HUES6 (cell line): ENCODE data around the gene KIAA1958.

ENCODE experiments used
- H3K27ac ChIP-seq: 2 replicates; pipeline ENCODE4 v1.7.0; 2013; ENCODE audit warnings: low read depth, mild to moderate bottlenecking, low read length, inconsistent platforms
- H3K27me3 ChIP-seq: 2 replicates; pipeline ENCODE4 v1.6.1; 2013; ENCODE audit warnings: low read length; ENCODE audit not compliant: control insufficient read depth, insufficient read depth
- H3K36me3 ChIP-seq: 2 replicates; pipeline ENCODE4 v1.6.1; 2013; ENCODE audit warnings: low read length; ENCODE audit not compliant: control insufficient read depth, insufficient read depth
- H3K4me1 ChIP-seq: 2 replicates; pipeline ENCODE4 v1.6.1; 2013; ENCODE audit warnings: low read length; ENCODE audit not compliant: control insufficient read depth, insufficient read depth
- H3K4me3 ChIP-seq: 2 replicates; pipeline ENCODE4 v1.5.1; 2013; ENCODE audit warnings: low read depth, low read length
- H3K9ac ChIP-seq: one replicate; pipeline ENCODE4 v1.6.1; 2013; ENCODE audit warnings: mild to moderate bottlenecking, low read length
- H3K9me3 ChIP-seq: 2 replicates; pipeline ENCODE4 v1.6.1; 2013; ENCODE audit warnings: low read depth, low read length; ENCODE audit not compliant: control insufficient read depth, insufficient read depth

Gene KIAA1958

GRCh38 chr9:112604790-112605189 lies 118.2 kb downstream of the KIAA1958 start:
- H3K27ac ChIP-seq = no peak overlapping the region
- H3K36me3 ChIP-seq = no peaks in the 10 kb centered on the region
- no peaks in the 10 kb centered on the region for H3K4me1 ChIP-seq
- no peak overlapping the region for H3K9ac ChIP-seq
- H3K4me3 ChIP-seq = no peak overlapping the region
- no peaks in the 10 kb centered on the region for H3K9me3 ChIP-seq
- H3K27me3 ChIP-seq = no peaks in the 10 kb centered on the region

GRCh38 chr9:112605518-112605917 lies 118.9 kb downstream of the KIAA1958 start:
- Histone ChIP-seq H3K36me3 (no peaks in the 10 kb centered on the region), H3K9me3 (no peaks in the 10 kb centered on the region), H3K27ac (no peak overlapping the region), H3K27me3 (no peaks in the 10 kb centered on the region), H3K4me3 (no peak overlapping the region), H3K9ac (no peak overlapping the region), H3K4me1 (no peaks in the 10 kb centered on the region)

DNA sequence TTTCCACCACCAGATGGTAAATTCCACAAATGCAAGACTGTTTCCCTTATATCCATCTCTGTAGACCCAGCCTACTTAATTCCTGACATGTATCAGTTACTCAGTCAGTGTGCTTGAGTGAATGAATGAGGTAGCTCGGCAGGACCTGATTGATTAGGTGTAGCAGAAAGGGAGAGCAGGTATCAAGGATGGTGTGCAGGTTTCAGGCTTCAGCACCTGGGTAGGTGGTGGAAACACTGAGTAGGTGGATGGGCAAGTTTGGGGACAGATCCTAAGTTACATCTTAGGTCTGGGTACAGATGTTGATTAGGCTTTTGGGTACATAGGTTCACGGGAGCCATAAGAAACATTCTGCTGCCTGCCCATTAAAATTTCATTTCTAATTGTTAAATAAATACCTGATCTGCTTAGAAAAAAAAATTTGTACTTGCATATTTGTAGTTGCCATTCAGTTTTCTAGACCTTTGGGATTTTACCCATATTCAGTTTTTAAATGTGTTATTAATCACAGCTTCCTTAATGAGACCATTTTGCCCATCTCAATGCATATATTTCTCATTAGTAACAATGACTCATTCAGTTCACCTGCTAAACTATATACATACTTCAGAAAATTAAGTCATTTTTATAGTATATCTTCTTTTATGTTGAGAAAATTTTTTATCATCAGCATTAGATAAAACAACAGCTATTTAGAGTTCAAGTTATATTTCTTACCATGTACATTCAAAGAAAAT lies 119.5 kb downstream of the KIAA1958 start:
- no peaks in the 10 kb centered on the region for H3K9me3 ChIP-seq
- no peak overlapping the region for H3K9ac ChIP-seq

GRCh38 chr9:112608851-112609250 lies 122.2 kb downstream of the KIAA1958 start:
- H3K4me3 ChIP-seq = no peak overlapping the region
- no peaks in the 10 kb centered on the region for H3K36me3 ChIP-seq
- H3K9ac ChIP-seq = no peak overlapping the region
- H3K4me1 ChIP-seq = no peaks in the 10 kb centered on the region
- no peaks in the 10 kb centered on the region for H3K9me3 ChIP-seq
- H3K27ac ChIP-seq = no peak overlapping the region
- no peaks in the 10 kb centered on the region for H3K27me3 ChIP-seq

More for the DNA sequence above, 119.5 kb downstream of the KIAA1958 start:
- Histone ChIP-seq H3K4me3 (no peak overlapping the region), H3K27me3 (no peaks in the 10 kb centered on the region), H3K27ac (no peak overlapping the region), H3K36me3 (no peaks in the 10 kb centered on the region), H3K4me1 (no peaks in the 10 kb centered on the region)

- Histone ChIP-seq H3K27ac (no peak overlapping the region), H3K4me1 (peaks cover 15% of the 10 kb centered on the region), H3K36me3 (peaks cover 11% of the 10 kb centered on the region), H3K4me3 (no peak overlapping the region), H3K9ac (no peak overlapping the region), H3K27me3 (no peaks in the 10 kb centered on the region), H3K9me3 (no peaks in the 10 kb centered on the region)
Measured at GRCh38 chr9:112615584-112616266, 129.1 kb downstream of the KIAA1958 start.

DNA sequence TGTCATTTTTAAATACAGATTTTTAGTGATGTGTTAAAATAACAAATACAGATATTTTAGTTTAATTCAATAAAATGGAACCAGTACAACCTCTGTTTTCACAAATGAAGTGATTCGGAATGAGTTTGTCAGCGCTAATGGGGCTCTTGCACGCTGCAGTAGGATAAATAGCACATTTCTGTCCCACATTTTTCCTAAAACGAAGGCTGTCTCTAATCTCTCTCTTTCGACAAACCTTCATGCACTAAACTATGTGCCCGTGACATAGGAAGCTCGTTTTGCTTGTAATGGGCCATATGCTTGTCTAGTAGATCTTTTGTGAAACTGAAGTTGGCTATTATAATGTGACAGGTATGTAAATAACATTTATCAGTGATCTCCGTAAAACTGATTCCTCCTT lies 130.7 kb downstream of the KIAA1958 start:
- Histone ChIP-seq H3K9ac (no peak overlapping the region), H3K36me3 (peaks cover 11% of the 10 kb centered on the region), H3K4me1 (peaks cover 15% of the 10 kb centered on the region), H3K27me3 (no peaks in the 10 kb centered on the region), H3K27ac (no peak overlapping the region), H3K4me3 (no peak overlapping the region), H3K9me3 (no peaks in the 10 kb centered on the region)

- no peak overlapping the region for H3K9ac ChIP-seq
- no peaks in the 10 kb centered on the region for H3K27me3 ChIP-seq
- H3K36me3 ChIP-seq = peaks cover 11% of the 10 kb centered on the region
- no peaks in the 10 kb centered on the region for H3K9me3 ChIP-seq
- H3K4me3 ChIP-seq = no peak overlapping the region
- no peak overlapping the region for H3K27ac ChIP-seq
- H3K4me1 ChIP-seq = peaks cover 15% of the 10 kb centered on the region
Measured at GRCh38 chr9:112618385-112619009, 131.9 kb downstream of the KIAA1958 start.

- H3K27ac ChIP-seq = no peak overlapping the region
- H3K27me3 ChIP-seq = no peaks in the 10 kb centered on the region
- H3K4me1 ChIP-seq = peaks cover 15% of the 10 kb centered on the region
- no peak overlapping the region for H3K4me3 ChIP-seq
- no peak overlapping the region for H3K9ac ChIP-seq
- H3K36me3 ChIP-seq = peaks cover 11% of the 10 kb centered on the region
- no peaks in the 10 kb centered on the region for H3K9me3 ChIP-seq
Measured at GRCh38 chr9:112620388-112620787, 133.8 kb downstream of the KIAA1958 start.

DNA sequence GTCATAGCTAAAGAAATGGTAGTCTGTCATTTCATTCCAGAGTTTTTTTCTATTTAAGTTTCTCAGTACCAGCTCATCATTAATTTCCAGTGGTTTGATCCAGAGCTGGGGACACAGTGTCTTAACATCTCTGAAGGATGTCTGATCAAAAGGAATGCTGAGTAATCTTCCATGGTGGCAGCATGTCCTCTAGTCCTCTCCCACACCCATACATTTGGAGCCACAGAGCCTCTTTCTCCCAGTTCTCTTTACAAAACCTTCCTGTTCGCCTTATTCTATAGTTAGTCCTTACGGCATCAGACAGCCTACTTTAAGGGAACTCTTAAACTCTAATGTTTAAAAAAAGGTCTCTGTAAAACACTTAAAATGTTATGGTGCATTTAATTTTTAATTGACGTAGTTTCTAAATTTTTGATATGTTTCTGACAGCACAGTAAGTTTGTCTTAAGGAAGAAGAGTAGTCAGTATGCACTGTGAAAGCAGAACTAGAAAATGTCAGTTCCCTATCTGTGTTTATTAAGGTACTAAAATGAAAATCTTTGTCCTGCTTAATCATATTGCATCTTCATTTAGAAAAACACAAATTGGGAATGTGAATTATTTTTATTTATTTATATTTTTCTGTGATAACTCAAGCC lies 134.5 kb downstream of the KIAA1958 start:
- Histone ChIP-seq H3K4me3 (no peak overlapping the region), H3K4me1 (peaks cover 15% of the 10 kb centered on the region), H3K27ac (no peak overlapping the region), H3K9me3 (no peaks in the 10 kb centered on the region), H3K36me3 (peaks cover 11% of the 10 kb centered on the region), H3K27me3 (no peaks in the 10 kb centered on the region), H3K9ac (no peak overlapping the region)

DNA sequence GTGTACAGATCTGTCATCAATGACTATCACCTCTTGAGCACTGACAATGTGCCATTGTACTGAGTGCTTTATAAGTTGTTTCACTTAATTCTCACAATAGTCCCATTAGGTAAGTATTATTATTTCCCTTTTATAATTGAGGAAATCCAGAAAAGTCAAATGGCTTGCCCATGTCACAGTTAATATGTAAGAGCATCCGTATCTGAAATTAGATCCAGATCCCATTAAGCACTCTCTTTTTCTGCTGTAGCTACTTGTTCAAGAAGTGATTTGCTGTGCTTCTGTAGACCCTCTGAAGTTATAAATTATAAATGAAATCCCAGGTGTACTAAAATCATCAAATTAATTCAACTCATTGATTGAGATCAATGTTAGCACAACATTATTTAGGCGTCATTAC lies 136.6 kb downstream of the KIAA1958 start:
- Histone ChIP-seq H3K9me3 (no peaks in the 10 kb centered on the region), H3K27ac (no peak overlapping the region), H3K4me3 (no peak overlapping the region), H3K27me3 (no peaks in the 10 kb centered on the region), H3K9ac (no peak overlapping the region), H3K36me3 (peaks cover 6% of the 10 kb centered on the region), H3K4me1 (peaks cover 6% of the 10 kb centered on the region)
